ENCODE measurements around the gene SYNE1.

- no peak for TF ChIP-seq CTCF (IDR thresholded peaks at IDR 0.05)
- TF ChIP-seq POLR2AphosphoS5 (IDR thresholded peaks at IDR 0.05) = no peak
- TF ChIP-seq POLR2A (IDR thresholded peaks at IDR 0.05) = no peak
- TF ChIP-seq EP300 (IDR thresholded peaks at IDR 0.05) = no peak
Observed at GRCh38 chr6:152637296-152638047, at the start of gene SYNE1.

All from sigmoid colon (tissue), 4 donors.